ENCODE measurements around the gene FABP7. TPM values are rescaled to one million over a fixed set of nuclear protein-coding genes. Genes with fewer than 3 reads are reported as not detected.
"Not testable (repeated sequence)": the region's sequence is repeated elsewhere in the genome, so short reads cannot be mapped to it uniquely, and the experiment has no call there.

The FABP7 gene
- total RNA-seq, 1 donor, result not detected

DNA sequence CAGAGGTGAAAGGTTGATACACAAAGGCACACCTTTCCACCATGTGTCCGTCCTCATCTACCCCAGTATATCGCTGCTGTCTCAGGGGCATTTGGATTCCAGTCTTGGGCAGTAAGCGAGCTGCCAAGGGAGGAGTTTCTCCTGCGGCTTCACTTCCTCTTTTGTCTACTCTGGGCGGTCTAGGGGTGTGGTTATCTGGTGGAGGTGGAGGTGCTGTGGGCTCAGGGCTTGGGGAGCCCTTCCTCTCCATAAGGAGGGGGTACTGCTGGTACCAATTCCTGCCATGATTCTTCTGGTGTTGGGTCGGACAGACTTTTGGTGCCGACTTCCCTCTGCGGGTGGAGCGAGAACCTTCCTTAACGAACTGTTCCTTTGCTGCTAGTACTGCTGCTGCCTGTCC, 31.9 kb upstream of the FABP7 start:
- H3K4me3 ChIP-seq (ENCODE audit: low read depth, low read length), result no peak overlapping the region
- DNase-seq (ENCODE audit: low read depth), result no peak
- TF ChIP-seq, protein P1, sequence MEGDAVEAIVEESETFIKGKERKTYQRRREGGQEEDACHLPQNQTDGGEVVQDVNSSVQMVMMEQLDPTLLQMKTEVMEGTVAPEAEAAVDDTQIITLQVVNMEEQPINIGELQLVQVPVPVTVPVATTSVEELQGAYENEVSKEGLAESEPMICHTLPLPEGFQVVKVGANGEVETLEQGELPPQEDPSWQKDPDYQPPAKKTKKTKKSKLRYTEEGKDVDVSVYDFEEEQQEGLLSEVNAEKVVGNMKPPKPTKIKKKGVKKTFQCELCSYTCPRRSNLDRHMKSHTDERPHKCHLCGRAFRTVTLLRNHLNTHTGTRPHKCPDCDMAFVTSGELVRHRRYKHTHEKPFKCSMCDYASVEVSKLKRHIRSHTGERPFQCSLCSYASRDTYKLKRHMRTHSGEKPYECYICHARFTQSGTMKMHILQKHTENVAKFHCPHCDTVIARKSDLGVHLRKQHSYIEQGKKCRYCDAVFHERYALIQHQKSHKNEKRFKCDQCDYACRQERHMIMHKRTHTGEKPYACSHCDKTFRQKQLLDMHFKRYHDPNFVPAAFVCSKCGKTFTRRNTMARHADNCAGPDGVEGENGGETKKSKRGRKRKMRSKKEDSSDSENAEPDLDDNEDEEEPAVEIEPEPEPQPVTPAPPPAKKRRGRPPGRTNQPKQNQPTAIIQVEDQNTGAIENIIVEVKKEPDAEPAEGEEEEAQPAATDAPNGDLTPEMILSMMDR (IDR thresholded peaks at IDR 0.05; ENCODE audit: insufficient read depth, low read depth, low read length), result no peak

GRCh38 chr6:122748945-122749344, 30.6 kb upstream of the FABP7 start:
- H3K4me3 ChIP-seq (ENCODE audit: low read depth, low read length); DNase-seq (ENCODE audit: low read depth): not testable (repeated sequence)

- peak; percentile 33 for DNase-seq (ENCODE audit: low read depth)
- TF ChIP-seq, protein P1 (IDR thresholded peaks at IDR 0.05; ENCODE audit: insufficient read depth, low read depth, low read length), result no peak
- H3K4me3 ChIP-seq (ENCODE audit: low read depth, low read length), result no peak overlapping the region
Observed at GRCh38 chr6:122749451-122750050, 30.0 kb upstream of the FABP7 start.

- TF ChIP-seq, protein P1 (IDR thresholded peaks at IDR 0.05; ENCODE audit: insufficient read depth, low read depth, low read length), result no peak
Observed at GRCh38 chr6:122751326-122751725, 28.2 kb upstream of the FABP7 start.

DNA sequence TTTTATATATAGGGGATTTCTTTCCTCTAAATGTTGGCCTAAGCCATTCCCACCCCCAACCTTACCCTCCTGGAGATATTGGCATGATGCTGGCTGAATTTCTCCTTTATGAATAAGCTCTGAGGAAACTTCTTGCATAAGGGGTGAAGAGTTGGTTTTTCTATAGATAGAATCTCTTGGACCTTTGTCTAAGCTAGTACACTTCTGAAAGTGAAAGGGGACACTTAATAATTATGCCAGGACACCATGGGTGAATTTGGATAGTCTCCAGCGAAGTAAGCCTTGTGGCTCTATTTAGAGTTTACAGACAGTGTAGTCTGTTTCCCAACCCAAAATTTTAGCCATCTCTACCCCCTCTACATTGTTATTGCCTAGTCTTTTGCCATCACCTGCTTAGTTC, 27.1 kb upstream of the FABP7 start:
- DNase-seq (ENCODE audit: low read depth), result no peak
- TF ChIP-seq, protein P1 (IDR thresholded peaks at IDR 0.05; ENCODE audit: insufficient read depth, low read depth, low read length), result no peak
- H3K4me3 ChIP-seq (ENCODE audit: low read depth, low read length), result no peak overlapping the region

More at GRCh38 chr6:122751326-122751725, 28.2 kb upstream of the FABP7 start:
- no peak overlapping the region for H3K4me3 ChIP-seq (ENCODE audit: low read depth, low read length)
- DNase-seq (ENCODE audit: low read depth), result no peak

GRCh38 chr6:122753000-122753687, 26.4 kb upstream of the FABP7 start:
- no peak overlapping the region for H3K4me3 ChIP-seq (ENCODE audit: low read depth, low read length)
- TF ChIP-seq, protein P1 (IDR thresholded peaks at IDR 0.05; ENCODE audit: insufficient read depth, low read depth, low read length), result no peak
- DNase-seq (ENCODE audit: low read depth), result no peak

DNA sequence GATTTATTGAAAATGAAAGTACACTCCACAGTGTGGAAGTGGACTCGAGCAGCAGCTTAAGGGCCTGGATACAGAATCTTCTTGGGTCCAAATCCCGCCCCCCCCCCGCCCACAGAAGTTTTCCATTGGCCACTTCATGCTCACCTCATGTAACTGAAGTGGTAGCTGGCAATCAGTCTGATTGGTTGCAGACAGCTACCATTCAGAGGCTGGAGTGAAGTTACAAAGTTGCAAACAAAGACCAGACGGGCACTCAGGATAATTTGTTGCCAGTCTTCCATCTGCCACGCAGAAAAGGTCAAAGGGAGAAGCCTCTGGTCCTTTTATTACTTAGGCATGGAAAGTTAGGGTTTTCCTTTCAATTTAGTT, 25.8 kb upstream of the FABP7 start:
- TF ChIP-seq, protein P1 (IDR thresholded peaks at IDR 0.05; ENCODE audit: insufficient read depth, low read depth, low read length), result no peak
- peak; percentile 37 for DNase-seq (ENCODE audit: low read depth)
- H3K4me3 ChIP-seq (ENCODE audit: low read depth, low read length), result no peak overlapping the region

All from fibroblast of villous mesenchyme (primary cell).